ENCODE data around the gene ZNF598. TPM values are rescaled to one million over a fixed set of nuclear protein-coding genes. Genes with fewer than 3 reads are reported as not detected.

The ZNF598 gene
- total RNA-seq, 3 donors from 2014 or later (not counting 1 experiment from before 2014, with no cell fraction given) = 56.1 to 71.6 (median 58.2) TPM

DNA sequence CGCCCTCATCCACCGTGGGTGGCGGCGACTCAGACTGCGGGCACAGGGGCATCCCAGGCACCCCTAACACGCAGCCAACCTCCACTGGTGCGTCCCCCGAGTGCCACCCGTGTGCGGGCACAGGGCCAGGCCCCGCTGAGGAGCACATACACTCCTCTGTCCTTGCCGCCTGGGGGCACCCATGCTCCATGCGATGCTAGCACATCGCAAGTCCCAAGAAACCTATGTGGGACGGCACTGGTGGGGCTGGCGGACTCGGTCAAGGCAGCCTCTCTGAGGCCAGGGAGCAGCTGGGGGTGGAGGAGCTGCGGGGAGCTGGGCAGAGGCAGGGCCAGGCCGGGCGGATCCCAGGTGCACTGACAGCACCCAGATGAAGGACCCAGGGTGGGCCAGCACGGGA lies 4.0 kb downstream of the ZNF598 start:
- DNase-seq = no peak
- WGBS (ENCODE audit: insufficient coverage) = 57% methylated on average over 21 of the region's 21 CpGs
- no peaks in the 10 kb centered on the region for H3K27me3 Mint-ChIP-seq (ENCODE audit: low read depth in 2 of 2)
- Histone ChIP-seq H3K27ac (ENCODE audit: low read length) (no peak overlapping the region), H3K4me3 (ENCODE audit: low read length) (no peak overlapping the region), H3K9me3 (ENCODE audit: control insufficient read depth, insufficient read depth, low read length) (no peaks in the 10 kb centered on the region), H3K27me3 (ENCODE audit: control insufficient read depth, insufficient read depth, low read length) (no peaks in the 10 kb centered on the region), H3K4me1 (ENCODE audit: control insufficient read depth, insufficient read depth, low read length) (peaks cover 62% of the 10 kb centered on the region), H3K36me3 (ENCODE audit: control insufficient read depth, insufficient read depth, low read length) (peaks cover 26% of the 10 kb centered on the region)
- H3K9me3 Mint-ChIP-seq = no peaks in the 10 kb centered on the region
- intact Hi-C loops (cut with micrococcal nuclease) = loop anchor here (10.0 kb wide), 2 partner anchors 479 to 659 kb away; no protein-coding TSS in a partner anchor
- peak overlapping the region; percentile 28 for H3K4me3 Mint-ChIP-seq
- peak overlapping the region; percentile 18 to 52 for H3K27ac Mint-ChIP-seq
- H3K36me3 Mint-ChIP-seq = no peaks in the 10 kb centered on the region
- H3K4me1 Mint-ChIP-seq = peaks cover 28 to 54% of the 10 kb centered on the region in 2 donors
- TF ChIP-seq CTCF (IDR thresholded peaks at IDR 0.05) = no peak
- ATAC-seq = no peak

DNA sequence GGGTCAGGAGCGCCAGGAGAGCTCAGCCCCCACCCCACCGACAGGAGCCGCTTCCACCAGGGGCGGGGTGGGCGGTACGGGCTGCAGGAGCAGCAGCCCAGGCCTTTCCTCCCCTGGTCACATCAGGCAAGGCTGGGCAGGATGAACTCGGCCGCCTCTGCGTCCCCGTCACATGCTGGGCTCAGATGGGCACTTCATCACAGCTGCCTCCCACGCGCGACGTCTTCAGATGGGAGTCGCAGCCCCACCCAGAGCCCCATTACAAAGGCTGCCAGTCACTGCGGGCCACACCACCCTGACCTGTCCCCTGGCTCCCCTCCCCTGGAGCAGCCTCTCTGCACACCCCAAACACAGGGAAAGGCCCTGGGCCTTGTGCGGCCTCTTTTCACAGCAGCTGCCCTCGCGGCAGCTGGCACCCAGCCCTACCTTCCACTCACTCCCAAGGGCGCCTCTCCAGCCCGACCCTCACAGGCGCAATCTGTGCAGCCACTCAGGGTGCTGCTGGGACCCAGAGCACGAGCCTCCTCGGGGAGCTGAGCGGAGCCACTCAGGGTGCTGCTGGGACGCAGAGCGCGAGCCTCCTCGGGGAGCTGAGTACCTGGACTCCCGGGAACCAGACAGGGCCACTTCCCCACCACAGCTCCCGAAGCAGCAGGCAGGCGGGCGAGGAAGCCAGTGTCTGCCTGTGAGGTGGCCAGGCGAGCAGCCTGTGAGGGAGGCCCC lies 4.7 kb downstream of the ZNF598 start:
- Histone ChIP-seq H3K9me3 (ENCODE audit: control insufficient read depth, insufficient read depth, low read length) (no peaks in the 10 kb centered on the region), H3K27ac (ENCODE audit: low read length) (no peak overlapping the region), H3K27me3 (ENCODE audit: control insufficient read depth, insufficient read depth, low read length) (no peaks in the 10 kb centered on the region), H3K4me1 (ENCODE audit: control insufficient read depth, insufficient read depth, low read length) (peaks cover 55% of the 10 kb centered on the region), H3K36me3 (ENCODE audit: control insufficient read depth, insufficient read depth, low read length) (peaks cover 30% of the 10 kb centered on the region), H3K4me3 (ENCODE audit: low read length) (no peak overlapping the region)
- TF ChIP-seq CTCF (IDR thresholded peaks at IDR 0.05) = no peak
- intact Hi-C loops (cut with micrococcal nuclease) = loop anchor here (10.0 kb wide), 2 partner anchors 480 to 660 kb away; no protein-coding TSS in a partner anchor
- H3K4me1 Mint-ChIP-seq = peaks cover 23 to 50% of the 10 kb centered on the region in 2 donors
- H3K36me3 Mint-ChIP-seq = no peaks in the 10 kb centered on the region
- no peak overlapping the region for H3K4me3 Mint-ChIP-seq
- ATAC-seq = no peak
- 83% methylated on average over 34 of the region's 34 CpGs for WGBS (ENCODE audit: insufficient coverage)
- H3K27ac Mint-ChIP-seq = no peak overlapping the region
- DNase-seq = no peak
- H3K9me3 Mint-ChIP-seq = no peaks in the 10 kb centered on the region
- no peaks in the 10 kb centered on the region for H3K27me3 Mint-ChIP-seq (ENCODE audit: low read depth in 2 of 2)

DNA sequence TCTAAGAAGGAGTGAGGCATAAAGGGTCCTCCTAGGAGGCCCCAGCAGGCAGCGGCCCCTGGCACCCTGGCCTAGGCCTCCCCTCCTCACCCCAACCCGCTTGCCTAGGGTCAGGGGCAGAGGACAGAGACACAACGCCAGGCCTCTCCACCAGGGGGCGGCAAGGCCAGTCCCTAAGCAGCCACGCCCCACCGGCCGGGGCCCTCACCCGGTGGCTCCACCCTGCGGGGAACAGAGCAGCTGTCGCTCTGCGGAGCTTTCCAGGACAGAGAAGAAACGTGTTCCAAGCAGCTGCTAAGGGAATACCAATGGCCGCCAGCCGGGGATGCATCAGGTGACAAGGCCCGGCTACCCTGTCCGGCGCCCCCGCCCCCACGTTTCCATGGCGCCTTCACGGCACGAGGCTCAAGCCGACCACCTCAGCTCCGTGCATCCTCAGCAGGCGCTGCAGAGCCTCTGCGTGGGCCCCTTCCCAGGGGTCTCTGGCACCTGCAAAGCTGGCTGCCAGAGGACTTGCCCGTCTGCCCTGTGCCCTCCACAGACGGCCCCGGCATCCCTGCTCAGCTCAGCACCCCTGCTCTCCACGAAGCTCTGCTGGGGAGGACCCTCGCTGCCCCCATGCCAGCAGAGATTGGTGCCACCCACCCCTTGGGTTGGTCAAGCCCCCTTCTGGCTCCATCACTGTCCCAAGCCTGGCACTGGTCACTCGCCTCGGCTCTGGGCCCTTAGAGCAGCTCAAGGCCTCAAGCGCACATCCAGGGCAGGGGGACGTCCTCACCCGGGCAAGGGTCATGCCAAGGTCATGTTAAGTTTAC lies 5.6 kb downstream of the ZNF598 start:
- H3K36me3 ChIP-seq (ENCODE audit: control insufficient read depth, insufficient read depth, low read length) = peaks cover 35% of the 10 kb centered on the region
- peaks cover 52% of the 10 kb centered on the region for H3K4me1 ChIP-seq (ENCODE audit: control insufficient read depth, insufficient read depth, low read length)
- H3K4me3 Mint-ChIP-seq = no peak overlapping the region

More for the DNA sequence above, 5.6 kb downstream of the ZNF598 start:
- Histone ChIP-seq H3K9me3 (ENCODE audit: control insufficient read depth, insufficient read depth, low read length) (no peaks in the 10 kb centered on the region), H3K4me3 (ENCODE audit: low read length) (no peak overlapping the region), H3K27ac (ENCODE audit: low read length) (no peak overlapping the region), H3K27me3 (ENCODE audit: control insufficient read depth, insufficient read depth, low read length) (no peaks in the 10 kb centered on the region)
- Mint-ChIP-seq H3K4me1 (peaks cover 21 to 48% of the 10 kb centered on the region in 2 donors), H3K27me3 (ENCODE audit: low read depth in 2 of 2) (no peaks in the 10 kb centered on the region), H3K9me3 (no peaks in the 10 kb centered on the region), H3K27ac (no peak overlapping the region), H3K36me3 (no peaks in the 10 kb centered on the region)
- intact Hi-C loops (cut with micrococcal nuclease) = loop anchor here (10.0 kb wide), 2 partner anchors 481 to 661 kb away; no protein-coding TSS in a partner anchor
- ATAC-seq (peak; percentile 95 to 98 (median 96)), DNase-seq (peak; percentile 83 to 89)
- 50% methylated on average over 36 of the region's 36 CpGs for WGBS (ENCODE audit: insufficient coverage)
- TF ChIP-seq CTCF (IDR thresholded peaks at IDR 0.05) = peak; percentile 89

Data from natural killer cell (primary cell).